HG02798 (cell line): ENCODE data around the gene NSMCE3.

Experiments used
- ATAC-seq: cut with Tn5 transposase; IDR thresholded peaks from one replicate; pipeline ENCODE4 v1.9.1; 2021; ENCODE audit warnings: mild to moderate bottlenecking; ENCODE audit not compliant: unreplicated experiment, poor library complexity

Gene NSMCE3

GRCh38 chr15:29269485-29270168 is at the start of gene NSMCE3:
Gene NSMCE3 (minus strand): TSS chr15:29269822. CDS start chr15:29269705, 117 bp downstream.
- peak; percentile 94 for ATAC-seq

GRCh38 chr15:29316422-29316821 is 46.8 kb upstream of the NSMCE3 start:
- no peak for ATAC-seq

GRCh38 chr15:29312387-29312786 is 42.8 kb upstream of the NSMCE3 start:
- no peak for ATAC-seq

GRCh38 chr15:29311696-29312095 is 42.1 kb upstream of the NSMCE3 start:
- ATAC-seq, result no peak

GRCh38 chr15:29309139-29309538 is 39.5 kb upstream of the NSMCE3 start:
- peak; percentile 46 for ATAC-seq

GRCh38 chr15:29308299-29308698 is 38.7 kb upstream of the NSMCE3 start:
- ATAC-seq, result no peak

- no peak for ATAC-seq
These were observed 35.9 kb upstream of the NSMCE3 start for GRCh38 chr15:29305556-29305955.

- no peak for ATAC-seq
These were observed 33.2 kb upstream of the NSMCE3 start for GRCh38 chr15:29302871-29303270.

- no peak for ATAC-seq
These were observed 30.2 kb upstream of the NSMCE3 start for GRCh38 chr15:29299784-29300183.

- no peak for ATAC-seq
These were observed 29.7 kb upstream of the NSMCE3 start for GRCh38 chr15:29299331-29299730.

GRCh38 chr15:29294732-29295325 is 25.2 kb upstream of the NSMCE3 start:
- no peak for ATAC-seq

GRCh38 chr15:29291067-29291845 is 21.6 kb upstream of the NSMCE3 start:
- ATAC-seq, result no peak

GRCh38 chr15:29289173-29289572 is 19.6 kb upstream of the NSMCE3 start:
- no peak for ATAC-seq

- no peak for ATAC-seq
These were observed 15.8 kb upstream of the NSMCE3 start for GRCh38 chr15:29285386-29285785.

- ATAC-seq, result no peak
These were observed 13.8 kb upstream of the NSMCE3 start for GRCh38 chr15:29283381-29283780.

GRCh38 chr15:29280514-29280913 is 10.9 kb upstream of the NSMCE3 start:
- ATAC-seq, result no peak

- ATAC-seq, result no peak
These were observed 8.9 kb upstream of the NSMCE3 start for GRCh38 chr15:29278436-29279105.

- ATAC-seq, result no peak
These were observed 6.7 kb upstream of the NSMCE3 start for GRCh38 chr15:29276366-29276765.

- ATAC-seq, result no peak
These were observed 6.2 kb upstream of the NSMCE3 start for GRCh38 chr15:29275855-29276254.

GRCh38 chr15:29274946-29275345 is 5.3 kb upstream of the NSMCE3 start:
- no peak for ATAC-seq

- no peak for ATAC-seq
These were observed 2.6 kb upstream of the NSMCE3 start for GRCh38 chr15:29272219-29272618.
